ENCODE data around the gene EMP2.
A peak's percentile ranks its signal among the peaks of the same experiment; 100 is the strongest.
"Not testable (repeated sequence)": the region's sequence is repeated elsewhere in the genome, so short reads cannot be mapped to it uniquely, and the experiment has no call there.

Gene EMP2

GRCh38 chr16:10519929-10520868, 60.2 kb downstream of the EMP2 start:
- peak; percentile 20 for DNase-seq

GRCh38 chr16:10519297-10519696, 61.1 kb downstream of the EMP2 start:
- DNase-seq: no peak

- DNase-seq: no peak
Observed at GRCh38 chr16:10518479-10519041, 61.8 kb downstream of the EMP2 start.

GRCh38 chr16:10517868-10518267, 62.5 kb downstream of the EMP2 start:
- DNase-seq: no peak

- DNase-seq: no peak
Observed at GRCh38 chr16:10514369-10515055, 65.9 kb downstream of the EMP2 start.

- no peak for DNase-seq
Observed at GRCh38 chr16:10511829-10512228, 68.6 kb downstream of the EMP2 start.

GRCh38 chr16:10510279-10510678, 70.1 kb downstream of the EMP2 start:
- no peak for DNase-seq

- peak; percentile 75 for DNase-seq
Observed at GRCh38 chr16:10509534-10510025, 70.8 kb downstream of the EMP2 start.

GRCh38 chr16:10505286-10505685, 75.1 kb downstream of the EMP2 start:
- DNase-seq: not testable (repeated sequence)

- DNase-seq: no peak
Observed at GRCh38 chr16:10504404-10504885, 76.0 kb downstream of the EMP2 start.

GRCh38 chr16:10502776-10503175, 77.6 kb downstream of the EMP2 start:
- DNase-seq: no peak

GRCh38 chr16:10501016-10501607, 79.3 kb downstream of the EMP2 start:
- DNase-seq: no peak

- DNase-seq: no peak
Observed at GRCh38 chr16:10500582-10500981, 79.8 kb downstream of the EMP2 start.

- DNase-seq: peak; percentile 76
Observed at GRCh38 chr16:10497132-10498101, 83.0 kb downstream of the EMP2 start.

GRCh38 chr16:10495031-10495345, 85.4 kb downstream of the EMP2 start:
- DNase-seq: no peak

GRCh38 chr16:10494343-10495030, 85.9 kb downstream of the EMP2 start:
- no peak for DNase-seq

GRCh38 chr16:10493276-10493675, 87.1 kb downstream of the EMP2 start:
- no peak for DNase-seq

- no peak for DNase-seq
Observed at GRCh38 chr16:10490141-10490540, 90.3 kb downstream of the EMP2 start.

GRCh38 chr16:10485698-10486382, 94.6 kb downstream of the EMP2 start:
- no peak for DNase-seq

GRCh38 chr16:10485159-10485558, 95.2 kb downstream of the EMP2 start:
- no peak for DNase-seq

GRCh38 chr16:10480151-10480550, 100.2 kb downstream of the EMP2 start:
- no peak for DNase-seq

Measured in islet precursor cell (in vitro differentiated cells).